HepG2 (cell line): Measurements from ENCODE around the gene ELP6. TPM values are rescaled to one million over a fixed set of nuclear protein-coding genes. Genes with fewer than 3 reads are reported as not detected.
A peak's percentile ranks its signal among the peaks of the same experiment; 100 is the strongest.

Source experiments
- AHR ChIP-seq: IDR thresholded peaks from 2 replicates; pipeline ENCODE4 v1.6.1; 2018; ENCODE audit warnings: missing genetic modification reagents, missing compliant biosample characterization
- BORCS8-MEF2B ChIP-seq: sonication (generic); formaldehyde crosslinking; IDR thresholded peaks from 2 replicates; pipeline ENCODE4 v1.8.0; 2022; ENCODE audit warnings: mild to moderate bottlenecking, missing genetic modification reagents
- BRD4 ChIP-seq: sonication (generic); formaldehyde crosslinking; IDR thresholded peaks from 2 replicates; pipeline ENCODE4 v1.4.0; 2020; ENCODE audit warnings: missing genetic modification reagents
- FOXO1 ChIP-seq: sonication (generic); formaldehyde crosslinking; IDR thresholded peaks from 2 replicates; pipeline ENCODE4 v1.4.0; 2020; ENCODE audit warnings: missing genetic modification reagents
- GABPB1 ChIP-seq: IDR thresholded peaks from 2 replicates; pipeline ENCODE4 v1.6.1; 2016; ENCODE audit warnings: mild to moderate bottlenecking, missing genetic modification reagents, moderate library complexity, missing compliant biosample characterization
- JARID2 ChIP-seq: sonication (generic); formaldehyde crosslinking; IDR thresholded peaks from 2 replicates; pipeline ENCODE4 v1.8.1; 2023; ENCODE audit warnings: missing genetic modification reagents, inconsistent platforms; ENCODE audit not compliant: insufficient replicate concordance
- MTA1 ChIP-seq: sonication (generic); formaldehyde crosslinking; IDR thresholded peaks from 2 replicates; pipeline ENCODE4 v1.4.0; 2020; ENCODE audit warnings: missing genetic modification reagents, mild to moderate bottlenecking, borderline replicate concordance
- NFATC3 ChIP-seq: sonication (generic); formaldehyde crosslinking; IDR thresholded peaks from 2 replicates; pipeline ENCODE4 v1.5.1; 2020; ENCODE audit warnings: mild to moderate bottlenecking, missing genetic modification reagents
- PHF21A ChIP-seq: sonication (generic); formaldehyde crosslinking; IDR thresholded peaks from 2 replicates; pipeline ENCODE4 v1.5.0; 2020; ENCODE audit warnings: mild to moderate bottlenecking, missing genetic modification reagents
- PRMT3 ChIP-seq: sonication (generic); formaldehyde crosslinking; IDR thresholded peaks from 2 replicates; pipeline ENCODE4 v1.8.1; 2022; ENCODE audit warnings: low read depth, mild to moderate bottlenecking, moderate library complexity, missing genetic modification reagents, borderline replicate concordance
- RBM22 ChIP-seq: fragments of 200-400 bp; formaldehyde crosslinking; optimal IDR thresholded peaks from 2 replicates; pipeline ENCODE3; 2017; ENCODE audit warnings: mild to moderate bottlenecking, low read length, moderate library complexity
- RCOR2 ChIP-seq: IDR thresholded peaks from 2 replicates; pipeline ENCODE4 v1.6.1; 2016; ENCODE audit warnings: missing biosample characterization, missing genetic modification reagents
- RXRB ChIP-seq: IDR thresholded peaks from 2 replicates; pipeline ENCODE4 v1.6.1; 2016; ENCODE audit warnings: borderline replicate concordance, missing genetic modification reagents, missing compliant biosample characterization
- SNAPC2 ChIP-seq: sonication (generic); formaldehyde crosslinking; IDR thresholded peaks from 2 replicates; pipeline ENCODE4 v1.8.1; 2022; ENCODE audit warnings: mild to moderate bottlenecking, missing genetic modification reagents
- STAG1 ChIP-seq: sonication (generic); formaldehyde crosslinking; IDR thresholded peaks from 2 replicates; pipeline ENCODE4 v1.4.0; 2020; ENCODE audit warnings: missing genetic modification reagents
- XRCC5 ChIP-seq: fragments of 200-400 bp; formaldehyde crosslinking; optimal IDR thresholded peaks from 2 replicates; pipeline ENCODE3; 2017; ENCODE audit warnings: mild to moderate bottlenecking, low read length
- ZBTB2 ChIP-seq: sonication (generic); formaldehyde crosslinking; IDR thresholded peaks from 2 replicates; pipeline ENCODE4 v1.8.0; 2022; ENCODE audit warnings: low read depth, missing genetic modification reagents
- ZFP36L1 ChIP-seq: sonication (generic); formaldehyde crosslinking; IDR thresholded peaks from 2 replicates; pipeline ENCODE4 v1.8.0; 2022; ENCODE audit warnings: mild to moderate bottlenecking, missing genetic modification reagents, moderate library complexity
- ZNF431 ChIP-seq: sonication (generic); formaldehyde crosslinking; IDR thresholded peaks from 2 replicates; pipeline ENCODE4 v1.9.0; 2022; ENCODE audit warnings: missing genetic modification reagents, low read depth, mild to moderate bottlenecking, borderline replicate concordance
- ZNF564 ChIP-seq: sonication (generic); formaldehyde crosslinking; IDR thresholded peaks from 2 replicates; pipeline ENCODE4 v1.8.1; 2023; ENCODE audit warnings: mild to moderate bottlenecking, missing genetic modification reagents
- ZNF782 ChIP-seq: sonication (generic); formaldehyde crosslinking; IDR thresholded peaks from 2 replicates; pipeline ENCODE4 v1.4.0; 2020; ENCODE audit warnings: missing genetic modification reagents, mild to moderate bottlenecking, borderline replicate concordance
- polyA plus RNA-seq, 8 experiments: library from polyadenylated mRNA; depleted of rRNA in 3 of 8; stranded (reverse) in 7 of 8; unstranded in 1 of 8; fragments of >200 nt; fragmentation: Illumina TruSeq in 4 of 8; extraction: Trizol in 4 of 8; gene quantifications; 2 replicates each; pipeline versions ENCODE4 v1.2.1 to v1.2.3, GENCODE V29; 2011 to 2016; ENCODE audit warnings: low read depth in 4 of 8, missing spikeins in 1 of 8, mixed read lengths in 1 of 8; ENCODE audit not compliant: insufficient read depth in 1 of 8
- total RNA-seq, 5 experiments: library from RNA; depleted of rRNA; stranded (reverse); fragments of >200 nt; fragmentation: Illumina TruSeq; extraction: Trizol; gene quantifications; 2 replicates each; pipeline ENCODE4 v1.2.3, GENCODE V29; 2016; ENCODE audit warnings: low read depth in 1 of 5
- TF ChIP-seq, protein P1 (sequence below): sonication (generic); formaldehyde crosslinking; IDR thresholded peaks from 2 replicates; pipeline ENCODE4; 2020; ENCODE audit warnings: missing genetic modification reagents, mild to moderate bottlenecking, borderline replicate concordance
- TF ChIP-seq, protein P2 (sequence below): sonication (generic); formaldehyde crosslinking; IDR thresholded peaks from 2 replicates; pipeline ENCODE4 v1.8.1; 2023; ENCODE audit warnings: missing genetic modification reagents, mild to moderate bottlenecking, borderline replicate concordance
- TF ChIP-seq, protein P3 (sequence below): IDR thresholded peaks from 2 replicates; pipeline ENCODE4 v1.6.1; 2016; ENCODE audit warnings: low read depth, control low read depth

Gene ELP6
- total and polyA plus RNA-seq, 2 of the 13 experiments (the other 11 are each of a cell fraction or from before 2014, with no cell fraction given): 45.0 to 49.3 TPM

- TF ChIP-seq ZNF782 (CRISPR knock-in tag): peak; percentile 19; the same call in 1 of the 2 replicates
- peak; percentile 77 for TF ChIP-seq RCOR2 (CRISPR knock-in tag)
- TF ChIP-seq PRMT3 (CRISPR knock-in tag): no peak; the same call in 1 of the 2 replicates
- TF ChIP-seq ZNF564: peak; percentile 28; the same call in 1 of the 2 replicates
- TF ChIP-seq, protein P1, sequence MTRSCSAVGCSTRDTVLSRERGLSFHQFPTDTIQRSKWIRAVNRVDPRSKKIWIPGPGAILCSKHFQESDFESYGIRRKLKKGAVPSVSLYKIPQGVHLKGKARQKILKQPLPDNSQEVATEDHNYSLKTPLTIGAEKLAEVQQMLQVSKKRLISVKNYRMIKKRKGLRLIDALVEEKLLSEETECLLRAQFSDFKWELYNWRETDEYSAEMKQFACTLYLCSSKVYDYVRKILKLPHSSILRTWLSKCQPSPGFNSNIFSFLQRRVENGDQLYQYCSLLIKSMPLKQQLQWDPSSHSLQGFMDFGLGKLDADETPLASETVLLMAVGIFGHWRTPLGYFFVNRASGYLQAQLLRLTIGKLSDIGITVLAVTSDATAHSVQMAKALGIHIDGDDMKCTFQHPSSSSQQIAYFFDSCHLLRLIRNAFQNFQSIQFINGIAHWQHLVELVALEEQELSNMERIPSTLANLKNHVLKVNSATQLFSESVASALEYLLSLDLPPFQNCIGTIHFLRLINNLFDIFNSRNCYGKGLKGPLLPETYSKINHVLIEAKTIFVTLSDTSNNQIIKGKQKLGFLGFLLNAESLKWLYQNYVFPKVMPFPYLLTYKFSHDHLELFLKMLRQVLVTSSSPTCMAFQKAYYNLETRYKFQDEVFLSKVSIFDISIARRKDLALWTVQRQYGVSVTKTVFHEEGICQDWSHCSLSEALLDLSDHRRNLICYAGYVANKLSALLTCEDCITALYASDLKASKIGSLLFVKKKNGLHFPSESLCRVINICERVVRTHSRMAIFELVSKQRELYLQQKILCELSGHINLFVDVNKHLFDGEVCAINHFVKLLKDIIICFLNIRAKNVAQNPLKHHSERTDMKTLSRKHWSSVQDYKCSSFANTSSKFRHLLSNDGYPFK (CRISPR knock-in tag): 0 out of 2 replicates have a peak, but pooled peaks have one; percentile 51
- 0 out of 2 replicates have a peak, but pooled peaks have one; percentile 56 for TF ChIP-seq ZNF431 (CRISPR knock-in tag)
- TF ChIP-seq, protein P2, sequence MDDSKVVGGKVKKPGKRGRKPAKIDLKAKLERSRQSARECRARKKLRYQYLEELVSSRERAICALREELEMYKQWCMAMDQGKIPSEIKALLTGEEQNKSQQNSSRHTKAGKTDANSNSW (CRISPR knock-in tag): no peak
- 0 out of 2 replicates have a peak, but pooled peaks have one; percentile 53 for TF ChIP-seq FOXO1 (CRISPR knock-in tag)
- 0 out of 2 replicates have a peak, but pooled peaks have one; percentile 24 for TF ChIP-seq MTA1
- TF ChIP-seq, protein P3, sequence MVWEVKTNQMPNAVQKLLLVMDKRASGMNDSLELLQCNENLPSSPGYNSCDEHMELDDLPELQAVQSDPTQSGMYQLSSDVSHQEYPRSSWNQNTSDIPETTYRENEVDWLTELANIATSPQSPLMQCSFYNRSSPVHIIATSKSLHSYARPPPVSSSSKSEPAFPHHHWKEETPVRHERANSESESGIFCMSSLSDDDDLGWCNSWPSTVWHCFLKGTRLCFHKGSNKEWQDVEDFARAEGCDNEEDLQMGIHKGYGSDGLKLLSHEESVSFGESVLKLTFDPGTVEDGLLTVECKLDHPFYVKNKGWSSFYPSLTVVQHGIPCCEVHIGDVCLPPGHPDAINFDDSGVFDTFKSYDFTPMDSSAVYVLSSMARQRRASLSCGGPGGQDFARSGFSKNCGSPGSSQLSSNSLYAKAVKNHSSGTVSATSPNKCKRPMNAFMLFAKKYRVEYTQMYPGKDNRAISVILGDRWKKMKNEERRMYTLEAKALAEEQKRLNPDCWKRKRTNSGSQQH: peak; percentile 66; the same call in 1 of the 2 replicates
- TF ChIP-seq STAG1 (CRISPR knock-in tag): peak; percentile 75
- peak; percentile 67 for TF ChIP-seq PHF21A
- peak; percentile 79 for TF ChIP-seq JARID2
- no peak for TF ChIP-seq RBM22
- no peak for TF ChIP-seq NFATC3
- peak; percentile 98 for TF ChIP-seq RXRB
- TF ChIP-seq XRCC5: peak; percentile 60
- peak; percentile 74; the same call in 1 of the 2 replicates for TF ChIP-seq AHR (CRISPR knock-in tag)
- TF ChIP-seq BRD4 (CRISPR knock-in tag): no peak
- peak; percentile 67; the same call in 1 of the 2 replicates for TF ChIP-seq BORCS8-MEF2B (CRISPR knock-in tag)
- no peak for TF ChIP-seq SNAPC2
- TF ChIP-seq GABPB1 (CRISPR knock-in tag): peak; percentile 90
- peak; percentile 98 for TF ChIP-seq ZBTB2 (CRISPR knock-in tag)
- 0 out of 2 replicates have a peak, but pooled peaks have one; percentile 65 for TF ChIP-seq ZFP36L1
These were observed 37.8 kb downstream of the ELP6 start, which contains the start of gene SCAP (continued) for GRCh38 chr3:47475570-47476329.
